GM18907 (cell line): ENCODE data around the gene ESPL1.

ENCODE experiments used
- ATAC-seq: cut with Tn5 transposase; IDR thresholded peaks from one replicate; pipeline ENCODE4 v1.9.1; 2021; ENCODE audit warnings: mild to moderate bottlenecking, moderate library complexity; ENCODE audit not compliant: unreplicated experiment

The ESPL1 gene

GRCh38 chr12:53230108-53230845, 37.8 kb upstream of the ESPL1 start:
- ATAC-seq, result no peak

GRCh38 chr12:53231671-53231920, 36.5 kb upstream of the ESPL1 start:
- ATAC-seq, result no peak

GRCh38 chr12:53231921-53232645, 36.0 kb upstream of the ESPL1 start, which contains the start of gene RARG:
Gene RARG (minus strand): TSS chr12:53232209. CDS start chr12:53227545, 4,664 bp downstream.
- no peak for ATAC-seq

GRCh38 chr12:53232646-53233461, 35.2 kb upstream of the ESPL1 start:
- no peak for ATAC-seq

GRCh38 chr12:53233671-53234121, 34.4 kb upstream of the ESPL1 start:
- no peak for ATAC-seq

GRCh38 chr12:53234271-53234914, 33.7 kb upstream of the ESPL1 start:
- no peak for ATAC-seq

- ATAC-seq, result no peak
Observed at GRCh38 chr12:53235164-53235563, 32.9 kb upstream of the ESPL1 start.

- ATAC-seq, result no peak
Observed at GRCh38 chr12:53235742-53236442, 32.2 kb upstream of the ESPL1 start.

- ATAC-seq, result no peak
Observed at GRCh38 chr12:53236443-53237111, 31.5 kb upstream of the ESPL1 start.

GRCh38 chr12:53239643-53240258, 28.3 kb upstream of the ESPL1 start:
- ATAC-seq, result no peak

- ATAC-seq, result no peak
Observed at GRCh38 chr12:53241623-53242412, 26.3 kb upstream of the ESPL1 start.

GRCh38 chr12:53244337-53244736, 23.8 kb upstream of the ESPL1 start:
- no peak for ATAC-seq

GRCh38 chr12:53245286-53245685, 22.8 kb upstream of the ESPL1 start:
- no peak for ATAC-seq

- peak; percentile 71 for ATAC-seq
Observed at GRCh38 chr12:53251477-53252348, 16.4 kb upstream of the ESPL1 start.

GRCh38 chr12:53252349-53252916, 15.7 kb upstream of the ESPL1 start:
- no peak for ATAC-seq

- no peak for ATAC-seq
Observed at GRCh38 chr12:53253298-53253697, 14.8 kb upstream of the ESPL1 start.

- ATAC-seq, result no peak
Observed at GRCh38 chr12:53254816-53255545, 13.1 kb upstream of the ESPL1 start.
